ENCODE measurements around the gene SYT4.
"Not testable (repeated sequence)": the region's sequence is repeated elsewhere in the genome, so short reads cannot be mapped to it uniquely, and the experiment has no call there.

Gene SYT4

GRCh38 chr18:43277164-43277600 lies at the start of gene SYT4:
SYT4 (minus strand) TSS chr18:43277490; CDS start chr18:43277281, 209 bp downstream.
- peak; percentile 79 for DNase-seq

- no peak for DNase-seq
Observed at GRCh38 chr18:43322132-43322531, 44.8 kb upstream of the SYT4 start.

GRCh38 chr18:43314941-43315340 lies 37.7 kb upstream of the SYT4 start:
- DNase-seq: no peak

- no peak for DNase-seq
Observed at GRCh38 chr18:43312891-43313290, 35.6 kb upstream of the SYT4 start.

GRCh38 chr18:43310239-43310638 lies 32.9 kb upstream of the SYT4 start:
- DNase-seq: no peak

GRCh38 chr18:43303376-43303775 lies 26.1 kb upstream of the SYT4 start:
- DNase-seq: no peak

GRCh38 chr18:43286187-43286586 lies 8.9 kb upstream of the SYT4 start:
- not testable (repeated sequence) for DNase-seq

GRCh38 chr18:43283299-43283698 lies 6.0 kb upstream of the SYT4 start:
- DNase-seq: no peak

GRCh38 chr18:43279015-43279744 lies 1.9 kb upstream of the SYT4 start:
- DNase-seq: peak; percentile 93

- DNase-seq: no peak
Observed at GRCh38 chr18:43278355-43278754, 1.1 kb upstream of the SYT4 start.

- no peak for DNase-seq
Observed at GRCh38 chr18:43276491-43276890, 799 bp downstream of the SYT4 start.

- DNase-seq: no peak
Observed at GRCh38 chr18:43275546-43275945, 1.7 kb downstream of the SYT4 start.

- no peak for DNase-seq
Observed at GRCh38 chr18:43274526-43274925, 2.8 kb downstream of the SYT4 start.

- peak; percentile 16 for DNase-seq
Observed at GRCh38 chr18:43271593-43272432, 5.5 kb downstream of the SYT4 start.

- DNase-seq: no peak
Observed at GRCh38 chr18:43267818-43268217, 9.5 kb downstream of the SYT4 start.

- DNase-seq: no peak
Observed at GRCh38 chr18:43265465-43265864, 11.8 kb downstream of the SYT4 start.

GRCh38 chr18:43248610-43249249 lies 28.6 kb downstream of the SYT4 start:
- no peak for DNase-seq

GRCh38 chr18:43247944-43248343 lies 29.3 kb downstream of the SYT4 start:
- no peak for DNase-seq

- DNase-seq: no peak
Observed at GRCh38 chr18:43238429-43238828, 38.9 kb downstream of the SYT4 start.

- DNase-seq: no peak
Observed at GRCh38 chr18:43236921-43237320, 40.4 kb downstream of the SYT4 start.

- DNase-seq: no peak
Observed at GRCh38 chr18:43234889-43235288, 42.4 kb downstream of the SYT4 start.

- DNase-seq: no peak
Observed at GRCh38 chr18:43222501-43222900, 54.8 kb downstream of the SYT4 start.

GRCh38 chr18:43220691-43221090 lies 56.6 kb downstream of the SYT4 start:
- no peak for DNase-seq

Measured in NCI-H1105 (cell line).